Stimulated activated effector memory CD8-positive, alpha-beta T cell treated with anti-CD3 and anti-CD28 coated beads, Interleukin-12 subunit alpha, Interleukin-12 subunit beta, amount 100 ng/mL, for 72 hours (primary cell): Measurements from ENCODE around the gene HSD17B14.
"Not testable (repeated sequence)": the region's sequence is repeated elsewhere in the genome, so short reads cannot be mapped to it uniquely, and the experiment has no call there.

Experiments
- ATAC-seq: fragments of 150-1000 bp; cut with Tn5 transposase; 2 replicates; pipeline ENCODE4 v1.10.0; 2021
- DNase-seq, 2 donors: peaks; one replicate each; pipeline ENCODE4 v3.0.0; 2021 to 2022; ENCODE audit warnings: low spot score in 2 of 2
- H3K27ac Mint-ChIP-seq: one replicate; pipeline ENCODE4 v1.8.0; 2022; ENCODE audit warnings: mild to moderate bottlenecking, mixed read lengths
- H3K36me3 Mint-ChIP-seq: one replicate; pipeline ENCODE4 v1.8.0; 2022; ENCODE audit warnings: mild to moderate bottlenecking, mixed read lengths
- H3K4me1 Mint-ChIP-seq: one replicate; pipeline ENCODE4 v1.8.0; 2022; ENCODE audit warnings: mixed read lengths
- H3K4me3 Mint-ChIP-seq: one replicate; pipeline ENCODE4 v1.8.0; 2022; ENCODE audit warnings: mild to moderate bottlenecking, mixed read lengths
- H3K9me3 Mint-ChIP-seq: one replicate; pipeline ENCODE4 v1.8.0; 2022; ENCODE audit warnings: mixed read lengths

Gene HSD17B14

GRCh38 chr19:48872182-48872883 lies 36.0 kb upstream of the HSD17B14 start, which contains the start of gene PPP1R15A:
Gene PPP1R15A, plus strand, starts transcription at chr19:48872421. Its CDS starts 813 bp downstream, at chr19:48873234.
- Mint-ChIP-seq H3K27ac (peak within 1 kb of the TSS; percentile 100), H3K36me3 (peaks cover 56% of the 10 kb centered on the region), H3K9me3 (no peaks in the 10 kb centered on the region), H3K4me3 (peak within 1 kb of the TSS; percentile 100), H3K4me1 (peaks cover 53% of the 10 kb centered on the region)
- peak; percentile 99 to 100 for DNase-seq
- peak; percentile 66 for ATAC-seq

GRCh38 chr19:48871471-48872181 lies 35.3 kb upstream of the HSD17B14 start:
- not testable (repeated sequence) for ATAC-seq, DNase-seq, H3K9me3 Mint-ChIP-seq
- H3K4me1 Mint-ChIP-seq = peaks cover 52% of the 10 kb centered on the region
- H3K36me3 Mint-ChIP-seq = peaks cover 48% of the 10 kb centered on the region
- H3K27ac Mint-ChIP-seq = peak overlapping the region; percentile 100
- peak overlapping the region; percentile 100 for H3K4me3 Mint-ChIP-seq

GRCh38 chr19:48870048-48870447 lies 33.8 kb upstream of the HSD17B14 start:
- peaks cover 33% of the 10 kb centered on the region for H3K36me3 Mint-ChIP-seq
- DNase-seq (no peak), ATAC-seq (no peak)
- no peak overlapping the region for H3K4me3 Mint-ChIP-seq
- H3K9me3 Mint-ChIP-seq = no peaks in the 10 kb centered on the region
- H3K27ac Mint-ChIP-seq = no peak overlapping the region
- peaks cover 37% of the 10 kb centered on the region for H3K4me1 Mint-ChIP-seq

- H3K9me3 Mint-ChIP-seq = no peaks in the 10 kb centered on the region
- peaks cover 15% of the 10 kb centered on the region for H3K36me3 Mint-ChIP-seq
- no peak within 1 kb of the TSS for H3K4me3 Mint-ChIP-seq
- H3K4me1 Mint-ChIP-seq = peaks cover 22% of the 10 kb centered on the region
- DNase-seq = no peak
- no peak within 1 kb of the TSS for H3K27ac Mint-ChIP-seq
- no peak for ATAC-seq
Measured at GRCh38 chr19:48868114-48868886, 32.0 kb upstream of the HSD17B14 start, which contains the start of gene PLEKHA4. Gene PLEKHA4, minus strand, starts transcription at chr19:48868617. Its CDS starts 997 bp downstream, at chr19:48867620.

- H3K27ac Mint-ChIP-seq = no peak overlapping the region
Measured at GRCh38 chr19:48867746-48868113, 31.4 kb upstream of the HSD17B14 start.

GRCh38 chr19:48867123-48867745 lies 30.9 kb upstream of the HSD17B14 start:
- peaks cover 5% of the 10 kb centered on the region for H3K36me3 Mint-ChIP-seq
- no peak overlapping the region for H3K27ac Mint-ChIP-seq

More at GRCh38 chr19:48867746-48868113, 31.4 kb upstream of the HSD17B14 start:
- no peaks in the 10 kb centered on the region for H3K9me3 Mint-ChIP-seq
- no peak for ATAC-seq
- peaks cover 10% of the 10 kb centered on the region for H3K36me3 Mint-ChIP-seq
- no peak for DNase-seq
- H3K4me1 Mint-ChIP-seq = peaks cover 16% of the 10 kb centered on the region
- H3K4me3 Mint-ChIP-seq = no peak overlapping the region

GRCh38 chr19:48866692-48867091 lies 30.4 kb upstream of the HSD17B14 start:
- Mint-ChIP-seq H3K27ac (no peak overlapping the region), H3K4me3 (no peak overlapping the region), H3K9me3 (no peaks in the 10 kb centered on the region), H3K36me3 (no peaks in the 10 kb centered on the region), H3K4me1 (peaks cover 8% of the 10 kb centered on the region)
- no peak for DNase-seq
- no peak for ATAC-seq

More at GRCh38 chr19:48867123-48867745, 30.9 kb upstream of the HSD17B14 start:
- no peak for DNase-seq
- no peak for ATAC-seq
- Mint-ChIP-seq H3K9me3 (no peaks in the 10 kb centered on the region), H3K4me3 (no peak overlapping the region), H3K4me1 (peaks cover 11% of the 10 kb centered on the region)

GRCh38 chr19:48862827-48863226 lies 26.5 kb upstream of the HSD17B14 start:
- DNase-seq = no peak
- H3K4me3 Mint-ChIP-seq = no peak overlapping the region
- peaks cover 6% of the 10 kb centered on the region for H3K4me1 Mint-ChIP-seq
- no peaks in the 10 kb centered on the region for H3K36me3 Mint-ChIP-seq
- H3K9me3 Mint-ChIP-seq = no peaks in the 10 kb centered on the region
- ATAC-seq = no peak
- no peak overlapping the region for H3K27ac Mint-ChIP-seq

GRCh38 chr19:48861313-48861712 lies 25.0 kb upstream of the HSD17B14 start:
- DNase-seq = no peak
- H3K27ac Mint-ChIP-seq = no peak overlapping the region
- no peak for ATAC-seq
- H3K36me3 Mint-ChIP-seq = no peaks in the 10 kb centered on the region
- H3K4me1 Mint-ChIP-seq = peaks cover 6% of the 10 kb centered on the region
- H3K4me3 Mint-ChIP-seq = no peak overlapping the region
- H3K9me3 Mint-ChIP-seq = no peaks in the 10 kb centered on the region

- peak overlapping the region; percentile 93 for H3K27ac Mint-ChIP-seq
- H3K4me3 Mint-ChIP-seq = peak overlapping the region; percentile 93
- ATAC-seq (no peak), DNase-seq (no peak)
- peaks cover 6% of the 10 kb centered on the region for H3K4me1 Mint-ChIP-seq
- no peaks in the 10 kb centered on the region for H3K36me3 Mint-ChIP-seq
- no peaks in the 10 kb centered on the region for H3K9me3 Mint-ChIP-seq
Measured at GRCh38 chr19:48859711-48860572, 23.7 kb upstream of the HSD17B14 start.

GRCh38 chr19:48858984-48859710 lies 22.9 kb upstream of the HSD17B14 start:
- Mint-ChIP-seq H3K36me3 (no peaks in the 10 kb centered on the region), H3K27ac (peak overlapping the region; percentile 93), H3K4me1 (peaks cover 6% of the 10 kb centered on the region), H3K9me3 (no peaks in the 10 kb centered on the region), H3K4me3 (peak overlapping the region; percentile 93)
- ATAC-seq (peak; percentile 89), DNase-seq (peak; percentile 57 to 89)

- Mint-ChIP-seq H3K4me3 (no peak overlapping the region), H3K27ac (no peak overlapping the region), H3K4me1 (peaks cover 6% of the 10 kb centered on the region), H3K36me3 (no peaks in the 10 kb centered on the region), H3K9me3 (no peaks in the 10 kb centered on the region)
- no peak for ATAC-seq
- DNase-seq = no peak
Measured at GRCh38 chr19:48856921-48857320, 20.6 kb upstream of the HSD17B14 start.

- Mint-ChIP-seq H3K4me3 (no peak overlapping the region), H3K36me3 (no peaks in the 10 kb centered on the region), H3K9me3 (no peaks in the 10 kb centered on the region), H3K4me1 (peaks cover 2% of the 10 kb centered on the region), H3K27ac (no peak overlapping the region)
- DNase-seq (no peak), ATAC-seq (no peak)
Measured at GRCh38 chr19:48854103-48854502, 17.8 kb upstream of the HSD17B14 start.

GRCh38 chr19:48853483-48853882 lies 17.2 kb upstream of the HSD17B14 start:
- no peak for ATAC-seq
- Mint-ChIP-seq H3K4me1 (no peaks in the 10 kb centered on the region), H3K27ac (no peak overlapping the region), H3K4me3 (no peak overlapping the region), H3K36me3 (no peaks in the 10 kb centered on the region), H3K9me3 (no peaks in the 10 kb centered on the region)
- no peak for DNase-seq
